Mesenchymal stem cell (in vitro differentiated cells and primary cell): ENCODE measurements around the gene DEFB118.

ENCODE experiments used
- DNase-seq: peaks from one replicate; pipeline ENCODE4 v3.0.0-alpha.2; 2013
- H2AFZ ChIP-seq: one replicate; pipeline ENCODE4 v1.6.1; 2013; ENCODE audit warnings: low read depth, mild to moderate bottlenecking, control low read depth, inconsistent platforms, low read length, moderate library complexity
- H2AK5ac ChIP-seq: 2 replicates; pipeline ENCODE4 v1.6.1; 2013; ENCODE audit warnings: low read length, moderate library complexity, mild to moderate bottlenecking, inconsistent platforms; ENCODE audit not compliant: severe bottlenecking
- H2BK120ac ChIP-seq: one replicate; pipeline ENCODE4 v1.6.1; 2013; ENCODE audit warnings: low read depth, mild to moderate bottlenecking, inconsistent platforms, low read length, moderate library complexity
- H2BK12ac ChIP-seq, 2 experiments: one replicate each; pipeline ENCODE4 v1.6.1; 2013; ENCODE audit warnings: inconsistent platforms in 2 of 2, low read length in 2 of 2, mild to moderate bottlenecking in 2 of 2, moderate library complexity in 2 of 2, control low read depth in 1 of 2
- H2BK15ac ChIP-seq: one replicate; pipeline ENCODE4 v1.6.1; 2013; ENCODE audit warnings: mild to moderate bottlenecking, low read depth, inconsistent platforms; ENCODE audit not compliant: poor library complexity, severe bottlenecking
- H2BK5ac ChIP-seq: 2 replicates; pipeline ENCODE4 v1.6.1; 2013; ENCODE audit warnings: low read depth, mild to moderate bottlenecking, low read length, control low read depth, inconsistent platforms; ENCODE audit not compliant: poor library complexity, severe bottlenecking
- H3K14ac ChIP-seq, 2 experiments: one replicate each; pipeline ENCODE4 v1.6.1; 2013; ENCODE audit warnings: inconsistent platforms in 2 of 2, low read length in 2 of 2, control low read depth in 1 of 2, mild to moderate bottlenecking in 1 of 2, moderate library complexity in 1 of 2
- H3K18ac ChIP-seq, 2 experiments: one replicate each; pipeline ENCODE4 v1.6.1; 2013; ENCODE audit warnings: inconsistent platforms in 2 of 2, low read length in 2 of 2, control low read depth in 1 of 2, low read depth in 1 of 2, mild to moderate bottlenecking in 1 of 2
- H3K23ac ChIP-seq, 2 experiments: one replicate each; pipeline ENCODE4 v1.6.1; 2013; ENCODE audit warnings: inconsistent platforms in 2 of 2, low read length in 2 of 2, mild to moderate bottlenecking in 2 of 2, moderate library complexity in 2 of 2, control low read depth in 1 of 2
- H3K27ac ChIP-seq: 2 replicates; pipeline ENCODE4 v1.5.1; 2013; ENCODE audit warnings: mild to moderate bottlenecking, moderate library complexity, low read length, control low read depth, inconsistent platforms; ENCODE audit not compliant: poor library complexity, severe bottlenecking
- H3K27me3 ChIP-seq, 2 experiments: 2 replicates each; pipeline versions ENCODE4 v1.6.1 to v1.7.0; 2013; ENCODE audit warnings: low read length in 2 of 2, mild to moderate bottlenecking in 2 of 2, moderate library complexity in 2 of 2, control low read depth in 1 of 2, inconsistent platforms in 1 of 2; ENCODE audit not compliant: control insufficient read depth in 1 of 2, insufficient read depth in 1 of 2
- H3K36me3 ChIP-seq, 2 experiments: 2 replicates each; pipeline versions ENCODE4 v1.6.1 to v1.7.0; 2013; ENCODE audit warnings: low read length in 2 of 2, control low read depth in 1 of 2, inconsistent platforms in 1 of 2, low read depth in 1 of 2, mild to moderate bottlenecking in 1 of 2; ENCODE audit not compliant: insufficient read depth in 2 of 2, control insufficient read depth in 1 of 2
- H3K4ac ChIP-seq, 2 experiments: one replicate each; pipeline ENCODE4 v1.6.1; 2013; ENCODE audit warnings: inconsistent platforms in 2 of 2, low read length in 2 of 2, mild to moderate bottlenecking in 2 of 2, moderate library complexity in 2 of 2, control low read depth in 1 of 2, low read depth in 1 of 2
- H3K4me1 ChIP-seq: 2 replicates; pipeline ENCODE4 v1.6.1; 2013; ENCODE audit warnings: low read depth, low read length, control low read depth; ENCODE audit not compliant: control insufficient read depth, insufficient read depth
- H3K4me2 ChIP-seq: 2 replicates; pipeline ENCODE4 v1.6.1; 2013; ENCODE audit warnings: low read length, mild to moderate bottlenecking, inconsistent platforms; ENCODE audit not compliant: poor library complexity, severe bottlenecking
- H3K4me3 ChIP-seq, 2 experiments: 2 replicates each; pipeline versions ENCODE4 v1.5.1 to v1.7.0; 2013; ENCODE audit warnings: low read length in 2 of 2, mild to moderate bottlenecking in 2 of 2, control low read depth in 1 of 2, low read depth in 1 of 2; ENCODE audit not compliant: insufficient read depth in 1 of 2
- H3K79me1 ChIP-seq: replicated peaks from 2 replicates; pipeline ENCODE4 v1.6.1; 2013; ENCODE audit warnings: mild to moderate bottlenecking, control low read depth, low read length, inconsistent platforms; ENCODE audit not compliant: poor library complexity, severe bottlenecking
- H3K9ac ChIP-seq: 2 replicates; pipeline ENCODE4 v1.7.0; 2013; ENCODE audit warnings: mild to moderate bottlenecking, low read length, moderate library complexity
- H3K9me3 ChIP-seq: 2 replicates; pipeline ENCODE4 v1.7.0; 2013; ENCODE audit warnings: mild to moderate bottlenecking, low read length; ENCODE audit not compliant: control insufficient read depth
- H4K8ac ChIP-seq: one replicate; pipeline ENCODE4 v1.6.1; 2013; ENCODE audit warnings: inconsistent platforms, mild to moderate bottlenecking, low read length, moderate library complexity
- H4K91ac ChIP-seq: one replicate; pipeline ENCODE4 v1.6.1; 2013; ENCODE audit warnings: mild to moderate bottlenecking, low read length, inconsistent platforms
- WGBS: methylation state at CpG from one replicate; pipeline ENCODE4 v1.1.7; 2013; ENCODE audit warnings: mixed read lengths; 5-methylcytosine and 5-hydroxymethylcytosine counted together

The DEFB118 gene

GRCh38 chr20:31390490-31390889, 22.1 kb downstream of the DEFB118 start, which contains the start of gene DEFB119:
DEFB119 (minus strand) TSS chr20:31390590; CDS start chr20:31390483, 107 bp downstream.
- WGBS: 43% methylated on average over 1 of the region's 1 CpG
- Histone ChIP-seq H3K9me3 (no peaks in the 10 kb centered on the region), H2BK12ac (no peak within 1 kb of the TSS), H4K8ac (no peak within 1 kb of the TSS), H2BK5ac (no peak within 1 kb of the TSS), H2AFZ (no peak within 1 kb of the TSS), H3K4ac (no peak within 1 kb of the TSS), H3K4me2 (no peak within 1 kb of the TSS), H3K18ac (no peak within 1 kb of the TSS), H3K23ac (no peak within 1 kb of the TSS), H3K36me3 (no peaks in the 10 kb centered on the region), H3K27ac (no peak within 1 kb of the TSS), H2BK15ac (no peak within 1 kb of the TSS), H2BK120ac (no peak within 1 kb of the TSS), H3K79me1 (no peaks in the 10 kb centered on the region), H3K4me1 (no peaks in the 10 kb centered on the region), H3K9ac (no peak within 1 kb of the TSS), H3K27me3 (no peaks in the 10 kb centered on the region), H3K14ac (no peak within 1 kb of the TSS), H3K4me3 (no peak within 1 kb of the TSS), H4K91ac (no peak within 1 kb of the TSS), H2AK5ac (no peak within 1 kb of the TSS)
- no peak for DNase-seq

DNA sequence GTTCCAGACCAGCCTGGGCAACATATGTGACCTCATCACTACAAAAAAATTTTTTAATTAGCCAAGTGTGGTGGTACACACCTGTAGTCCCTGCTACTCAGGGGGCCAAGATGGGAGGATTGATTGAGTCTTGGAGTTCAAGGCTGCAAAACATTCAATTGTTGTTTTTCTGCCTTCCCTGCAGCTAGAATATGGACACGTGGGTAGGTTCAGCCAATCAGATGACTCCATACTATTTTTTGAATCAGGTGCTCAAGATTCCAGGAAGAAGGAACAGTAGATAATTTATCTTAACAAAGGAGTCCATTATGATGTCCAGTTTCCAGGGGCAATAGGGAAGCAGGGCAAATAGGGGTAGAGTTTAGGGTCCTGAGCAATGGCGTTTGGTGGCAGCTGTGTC, 24.4 kb downstream of the DEFB118 start:
- H2AFZ ChIP-seq: no peak overlapping the region
- H3K4me2 ChIP-seq: no peak overlapping the region
- H3K27me3 ChIP-seq: no peaks in the 10 kb centered on the region
- no peaks in the 10 kb centered on the region for H3K9me3 ChIP-seq
- no peak overlapping the region for H2BK5ac ChIP-seq
- H2AK5ac ChIP-seq: no peak overlapping the region
- 39% methylated on average over 2 of the region's 2 CpGs for WGBS
- H2BK15ac ChIP-seq: no peak overlapping the region
- DNase-seq: no peak
- H3K4me1 ChIP-seq: no peaks in the 10 kb centered on the region
- no peak overlapping the region for H2BK120ac ChIP-seq
- H3K23ac ChIP-seq: no peak overlapping the region
- H3K18ac ChIP-seq: no peak overlapping the region
- H3K36me3 ChIP-seq: no peaks in the 10 kb centered on the region
- H2BK12ac ChIP-seq: no peak overlapping the region
- H3K14ac ChIP-seq: no peak overlapping the region
- H4K8ac ChIP-seq: no peak overlapping the region
- H3K27ac ChIP-seq: no peak overlapping the region
- H4K91ac ChIP-seq: no peak overlapping the region
- no peak overlapping the region for H3K4ac ChIP-seq
- no peak overlapping the region for H3K9ac ChIP-seq
- H3K4me3 ChIP-seq: no peak overlapping the region
- H3K79me1 ChIP-seq: no peaks in the 10 kb centered on the region

DNA sequence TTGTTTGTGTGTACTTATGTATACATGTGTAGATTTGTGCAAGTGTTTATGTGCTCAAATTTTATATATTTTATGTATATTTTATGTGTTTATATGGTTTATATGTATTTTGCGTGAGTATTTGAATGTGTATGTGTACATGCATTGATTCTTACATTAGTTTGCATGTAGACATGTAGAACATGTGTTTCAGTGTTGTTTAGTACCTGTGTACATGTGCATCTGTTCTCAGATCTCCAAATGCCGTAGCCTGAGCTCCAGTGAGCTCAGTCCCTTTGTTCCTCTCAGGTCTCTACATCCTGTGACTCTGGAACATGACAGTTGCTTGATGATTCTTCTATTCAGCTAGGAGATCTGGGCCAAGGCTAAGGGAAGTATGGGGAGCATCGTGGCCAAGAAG, 26.5 kb downstream of the DEFB118 start:
- H3K4ac ChIP-seq: no peak overlapping the region
- H4K91ac ChIP-seq: no peak overlapping the region
- H3K4me1 ChIP-seq: no peaks in the 10 kb centered on the region
- H3K14ac ChIP-seq: no peak overlapping the region
- no peak for DNase-seq
- no peaks in the 10 kb centered on the region for H3K9me3 ChIP-seq
- no peak overlapping the region for H2BK15ac ChIP-seq
- H2AFZ ChIP-seq: no peak overlapping the region
- 33% methylated on average over 3 of the region's 3 CpGs for WGBS
- no peaks in the 10 kb centered on the region for H3K79me1 ChIP-seq
- no peak overlapping the region for H2BK12ac ChIP-seq
- no peak overlapping the region for H3K4me2 ChIP-seq
- H3K27me3 ChIP-seq: no peaks in the 10 kb centered on the region
- H3K36me3 ChIP-seq: no peaks in the 10 kb centered on the region
- H4K8ac ChIP-seq: no peak overlapping the region
- no peak overlapping the region for H3K18ac ChIP-seq
- H2BK5ac ChIP-seq: no peak overlapping the region
- H3K27ac ChIP-seq: no peak overlapping the region
- no peak overlapping the region for H3K9ac ChIP-seq
- H2BK120ac ChIP-seq: no peak overlapping the region
- H2AK5ac ChIP-seq: no peak overlapping the region
- no peak overlapping the region for H3K23ac ChIP-seq
- H3K4me3 ChIP-seq: no peak overlapping the region

DNA sequence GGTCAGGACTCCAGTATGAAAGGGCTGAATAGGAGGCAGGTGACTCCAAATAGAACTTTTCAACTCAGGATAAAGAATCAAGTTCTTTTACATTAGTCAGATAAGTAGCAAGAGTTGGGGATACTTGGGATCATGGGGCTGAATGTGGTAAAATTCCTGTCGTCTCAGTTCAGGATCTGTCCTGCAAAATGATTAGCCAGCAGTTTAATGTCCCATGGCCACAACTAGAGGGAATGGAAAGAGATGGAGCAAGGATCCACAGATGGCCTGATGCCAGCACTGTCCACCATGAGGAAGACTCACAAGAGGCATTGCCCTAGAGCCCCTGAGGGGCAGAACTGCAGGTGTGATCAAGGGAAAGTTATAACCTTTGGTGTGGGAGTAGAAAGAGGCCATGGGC, 35.5 kb downstream of the DEFB118 start:
- Histone ChIP-seq H4K8ac (no peak overlapping the region), H3K4me3 (no peak overlapping the region), H2BK12ac (no peak overlapping the region)

More for the DNA sequence above, 35.5 kb downstream of the DEFB118 start:
- H2AK5ac ChIP-seq: no peak overlapping the region
- no peak overlapping the region for H3K14ac ChIP-seq
- no peak overlapping the region for H3K23ac ChIP-seq
- no peaks in the 10 kb centered on the region for H3K9me3 ChIP-seq
- H3K36me3 ChIP-seq: no peaks in the 10 kb centered on the region
- H2BK5ac ChIP-seq: no peak overlapping the region
- no peak overlapping the region for H2BK120ac ChIP-seq
- no peak for DNase-seq
- H3K27me3 ChIP-seq: no peaks in the 10 kb centered on the region
- no peak overlapping the region for H4K91ac ChIP-seq
- no peak overlapping the region for H2BK15ac ChIP-seq
- H2AFZ ChIP-seq: no peak overlapping the region
- no peak overlapping the region for H3K27ac ChIP-seq
- 49% methylated on average over 1 of the region's 1 CpG for WGBS
- no peak overlapping the region for H3K4ac ChIP-seq
- no peak overlapping the region for H3K18ac ChIP-seq
- no peak overlapping the region for H3K4me2 ChIP-seq
- H3K4me1 ChIP-seq: no peaks in the 10 kb centered on the region
- H3K79me1 ChIP-seq: no peaks in the 10 kb centered on the region
- no peak overlapping the region for H3K9ac ChIP-seq
